T-helper 2 cell treated with Interferon-gamma antibody and Interleukin-4, amounts not matched to agents 100 ng/mL and 5 ng/mL, for 36 hours (primary cell): Measurements from ENCODE around the gene ACOT9. TPM values are rescaled to one million over a fixed set of nuclear protein-coding genes. Genes with fewer than 3 reads are reported as not detected.

Experiments used
- intact Hi-C: fragments of 100-400 bp; cut with micrococcal nuclease; formaldehyde crosslinking; loops from one replicate; pipeline ENCODE4 v1.15.1; 2023
- total RNA-seq: library from RNA; stranded (reverse); gene quantifications from 2 replicates; pipeline ENCODE4 v1.2.3, GENCODE V29; 2022

ACOT9 gene
- total RNA-seq, 1 donor from 2014 or later: 35.0 TPM

DNA sequence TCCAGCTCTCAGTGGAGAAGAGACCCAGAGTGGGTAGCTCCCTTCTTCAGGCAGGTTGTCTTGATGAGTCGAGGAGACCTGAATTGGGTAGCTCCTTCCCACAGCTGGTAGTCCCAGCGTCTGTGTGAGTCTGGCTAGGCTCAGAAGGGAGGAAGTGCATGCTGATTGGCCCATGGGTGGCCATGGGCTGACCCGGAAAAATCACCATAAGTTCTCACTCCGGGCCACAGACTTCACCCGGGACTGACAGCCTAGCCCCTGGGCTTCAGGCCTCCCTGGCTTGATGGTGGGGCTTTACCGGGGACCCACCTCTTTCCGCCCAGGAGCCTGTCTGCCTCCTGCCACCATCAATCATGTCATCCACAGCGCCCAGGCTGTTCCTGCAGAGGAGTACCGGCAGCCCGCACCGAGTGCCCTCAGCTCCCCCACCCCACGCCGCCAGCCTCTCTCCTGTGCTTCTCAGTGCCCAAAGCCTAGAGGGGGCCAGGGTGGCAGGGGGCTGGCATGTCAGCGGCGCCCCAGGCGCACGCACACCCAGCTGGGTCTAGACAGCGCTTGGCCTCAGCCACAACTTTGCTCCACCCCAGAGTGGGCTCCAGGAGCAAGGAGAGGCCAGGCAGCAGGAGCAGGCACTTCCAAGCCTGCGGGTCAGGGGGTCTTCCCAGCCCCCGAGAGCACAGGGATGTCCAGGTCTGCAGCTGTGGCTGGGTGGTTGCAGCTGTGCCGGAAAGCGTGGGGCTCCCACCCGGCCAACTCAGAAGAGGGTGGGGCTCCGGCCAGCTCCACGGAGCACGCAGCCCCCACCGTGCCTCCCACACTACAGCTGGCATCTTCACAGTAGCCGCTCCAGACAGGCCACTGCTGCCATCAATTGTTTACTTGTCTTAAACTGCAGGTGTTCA, 23.8 kb upstream of the ACOT9 start:
- intact Hi-C loops: no loop called here

DNA sequence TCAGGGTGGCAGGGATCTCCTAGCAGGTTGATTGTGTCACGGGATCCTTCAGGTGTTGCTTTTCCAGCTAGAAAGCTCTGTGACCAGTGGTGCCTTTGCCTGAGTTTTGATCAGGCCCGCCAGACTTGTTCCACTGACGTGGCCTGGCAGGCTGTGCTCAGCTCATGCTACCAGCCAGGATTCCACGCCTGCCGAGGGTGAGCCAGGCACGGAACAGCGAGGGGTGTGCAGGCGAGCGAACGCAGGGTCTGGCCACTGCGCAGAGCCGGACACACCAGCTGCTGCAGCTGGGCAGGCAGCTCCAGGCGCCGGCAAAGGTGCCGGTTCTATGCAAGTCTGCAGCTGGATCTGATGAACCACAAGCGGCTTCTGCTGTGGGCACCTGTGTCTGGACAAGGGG, 22.8 kb upstream of the ACOT9 start:
- intact Hi-C loops: no loop called here

DNA sequence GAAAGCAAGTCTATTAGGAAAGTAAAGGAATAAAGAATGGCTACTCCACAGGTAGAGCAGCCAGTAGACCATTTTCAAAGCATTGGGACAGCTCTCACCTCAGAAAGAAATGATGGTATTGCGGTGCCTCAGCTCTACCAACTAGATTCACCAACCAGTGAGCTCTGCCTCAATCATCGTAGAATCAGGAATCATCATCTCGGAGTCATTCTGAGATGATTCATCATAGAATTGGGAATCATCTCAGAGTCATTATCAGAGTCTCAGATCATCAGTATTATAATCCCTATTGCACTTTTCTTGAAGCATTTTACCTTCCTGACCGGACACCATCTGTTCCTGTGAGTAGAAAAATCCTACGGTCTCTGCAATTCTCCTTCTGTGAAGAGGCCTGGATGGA, 22.4 kb upstream of the ACOT9 start:
- intact Hi-C loops: no loop called here

GRCh38 chrX:23764188-23764984, 21.3 kb upstream of the ACOT9 start:
- intact Hi-C loops: no loop called here

DNA sequence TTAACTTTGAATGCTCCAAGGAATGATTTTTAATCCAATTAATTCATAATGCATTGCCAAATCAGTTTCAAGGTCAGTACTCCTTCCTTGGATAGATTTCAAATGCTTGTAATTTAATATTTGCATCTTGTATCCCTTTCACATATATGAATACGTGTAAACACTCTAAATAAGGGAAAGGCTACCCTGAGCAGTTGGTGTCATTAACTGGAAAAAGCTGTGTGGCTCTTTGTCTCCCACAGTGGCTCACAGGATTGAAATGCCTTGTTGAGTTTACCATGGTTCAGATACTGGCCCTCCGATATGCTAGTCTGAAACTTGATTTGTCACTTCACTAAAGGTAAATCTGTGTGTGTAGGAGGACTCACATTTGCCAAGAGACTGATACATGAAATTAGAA, 16.7 kb upstream of the ACOT9 start:
- intact Hi-C loops: no loop called here

GRCh38 chrX:23756165-23756564, 13.1 kb upstream of the ACOT9 start:
- intact Hi-C loops: loop anchor here (1.0 to 2.0 kb wide), 4 partner anchors 17 to 269 kb away; partner anchors contain the start of gene SAT1

- intact Hi-C loops: no loop called here
Measured at GRCh38 chrX:23754664-23755063, 11.6 kb upstream of the ACOT9 start.

DNA sequence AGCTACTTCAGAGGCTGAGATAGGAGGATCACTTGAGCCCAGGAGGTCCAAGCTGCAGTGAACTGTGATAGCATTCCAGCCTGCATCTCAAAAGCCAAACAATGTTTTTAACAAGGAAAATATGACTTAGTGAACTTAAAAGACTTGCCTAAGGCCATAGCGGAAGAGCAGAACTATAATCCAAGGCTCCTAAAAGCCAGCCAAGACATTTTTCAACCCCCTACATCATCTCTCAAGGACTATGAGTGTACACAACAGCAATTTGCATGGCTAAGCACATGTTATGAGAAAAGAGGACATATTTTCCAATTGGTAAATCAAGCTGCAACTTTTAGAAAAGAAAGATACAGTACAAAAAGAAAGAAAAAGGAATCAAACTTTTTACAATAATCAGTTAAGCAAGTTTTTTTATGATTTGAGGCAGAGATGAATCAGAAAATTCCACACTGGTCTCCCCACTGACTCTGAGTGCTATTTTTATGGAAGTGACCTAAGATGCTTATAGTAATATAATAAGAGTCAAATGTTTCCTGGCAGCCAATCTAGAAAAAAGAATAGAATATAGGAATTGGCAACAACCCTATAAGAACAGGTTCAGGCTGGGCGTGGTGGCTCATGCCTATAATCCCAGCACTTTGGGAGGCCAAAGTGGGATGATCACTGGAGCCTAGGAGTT, 9.8 kb upstream of the ACOT9 start:
- intact Hi-C loops: no loop called here

DNA sequence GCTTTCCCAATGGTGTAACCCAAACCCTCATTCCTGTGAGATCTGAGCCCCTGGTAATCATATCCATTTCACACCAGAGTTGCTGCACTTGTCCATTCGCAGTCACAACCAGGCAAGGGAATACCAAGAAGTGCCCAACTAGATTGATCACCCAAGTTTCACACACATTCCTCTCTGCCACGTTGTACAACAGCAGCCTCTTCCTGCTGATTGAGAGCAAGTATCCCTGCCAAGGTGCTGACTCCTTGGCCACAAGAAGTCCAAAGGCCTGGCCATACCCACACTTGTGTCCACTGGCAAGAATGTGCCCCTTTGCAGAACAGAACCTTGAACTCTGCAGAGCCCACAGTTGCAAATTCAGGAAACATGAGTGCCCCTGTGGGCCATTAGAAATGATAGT, 6.5 kb upstream of the ACOT9 start:
- intact Hi-C loops: no loop called here

DNA sequence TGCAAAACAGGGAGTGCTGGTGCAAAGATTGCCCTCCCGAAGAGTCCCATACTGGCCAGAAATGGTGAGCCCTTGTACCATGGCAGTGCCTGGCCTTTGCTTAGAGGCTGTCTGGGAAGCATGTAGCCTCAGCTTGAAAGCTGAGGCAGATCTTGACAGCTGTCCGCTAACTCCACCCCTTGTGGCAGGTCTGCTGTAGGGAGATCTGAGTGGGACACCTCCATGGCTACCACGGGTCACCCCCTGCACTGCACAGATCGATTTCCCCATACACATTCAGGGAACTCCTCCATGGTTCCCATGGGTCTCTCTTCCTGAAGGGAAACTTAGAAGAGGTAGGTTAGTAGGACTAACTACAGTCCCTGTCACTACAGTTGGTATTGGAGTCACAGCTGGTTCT, 6.1 kb upstream of the ACOT9 start:
- intact Hi-C loops: no loop called here

DNA sequence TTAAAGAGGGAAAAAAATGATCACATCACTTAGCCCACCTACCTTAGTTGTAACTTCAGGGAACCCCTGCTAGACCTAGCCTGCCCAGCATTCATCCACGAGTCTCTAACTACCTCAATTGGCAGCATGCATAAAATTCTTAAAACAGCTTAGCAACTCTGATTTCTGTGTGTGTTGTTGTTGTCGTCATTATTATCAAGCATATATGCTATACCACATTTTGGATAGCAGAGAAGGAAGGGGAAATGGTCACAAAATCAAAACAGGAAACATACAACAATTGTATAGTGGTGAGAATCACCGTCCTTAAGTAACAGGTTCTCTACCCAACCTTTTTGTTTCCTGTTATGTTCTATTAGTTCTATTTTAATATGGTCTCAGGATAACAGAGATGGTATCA, 2.7 kb upstream of the ACOT9 start:
- intact Hi-C loops: no loop called here

DNA sequence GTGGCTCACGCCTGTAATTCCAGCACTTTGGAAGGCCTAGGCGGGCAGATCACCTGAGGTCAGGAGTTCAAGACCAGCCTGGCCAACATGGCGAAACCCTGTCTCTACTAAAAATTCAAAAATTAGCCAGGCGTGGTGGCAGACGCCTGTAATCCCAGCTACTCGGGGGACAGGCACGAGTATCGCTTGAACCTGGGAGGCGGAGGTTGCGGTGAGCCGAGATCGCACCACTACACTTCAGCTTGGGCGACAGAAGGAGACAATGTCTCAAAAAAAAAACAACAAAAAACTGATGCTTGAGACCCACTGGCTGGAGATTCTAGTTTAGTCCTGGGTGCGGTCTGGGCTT, 521 bp upstream of the ACOT9 start:
- intact Hi-C loops: loop anchor here (1.0 to 5.0 kb wide), 5 partner anchors 11 to 309 kb away; partner anchors contain the start of genes CXorf58, EIF2S3, PRDX4 and SAT1

DNA sequence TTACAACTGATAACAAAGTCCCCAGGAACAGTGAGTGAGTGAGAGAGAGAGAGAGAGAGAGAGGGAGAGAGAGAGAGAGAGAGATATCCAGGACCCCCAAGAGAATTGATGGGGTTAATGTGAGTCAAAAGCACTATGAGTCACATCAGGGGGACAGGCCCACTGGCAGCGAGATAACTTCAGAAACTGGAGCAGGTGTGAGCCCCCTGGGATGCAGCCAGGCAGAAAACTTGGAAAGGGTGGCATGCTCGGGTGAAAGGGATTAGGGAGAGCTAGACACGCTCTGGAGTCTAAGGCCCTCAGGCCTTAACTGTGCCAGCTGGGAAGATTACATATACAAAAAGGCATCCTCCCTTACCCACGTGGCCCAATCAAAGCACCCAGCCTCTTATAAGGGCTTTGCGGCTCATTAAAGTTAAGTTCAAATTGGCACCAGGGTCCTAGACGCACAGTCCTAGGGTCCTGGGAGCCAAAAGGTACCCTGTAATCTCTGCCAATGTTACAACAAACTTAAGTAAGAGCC, 841 bp downstream of the ACOT9 start:
- intact Hi-C loops: loop anchor here (5.0 kb wide), 2 partner anchors 75 to 310 kb away; partner anchors contain the start of genes EIF2S3 and PRDX4

DNA sequence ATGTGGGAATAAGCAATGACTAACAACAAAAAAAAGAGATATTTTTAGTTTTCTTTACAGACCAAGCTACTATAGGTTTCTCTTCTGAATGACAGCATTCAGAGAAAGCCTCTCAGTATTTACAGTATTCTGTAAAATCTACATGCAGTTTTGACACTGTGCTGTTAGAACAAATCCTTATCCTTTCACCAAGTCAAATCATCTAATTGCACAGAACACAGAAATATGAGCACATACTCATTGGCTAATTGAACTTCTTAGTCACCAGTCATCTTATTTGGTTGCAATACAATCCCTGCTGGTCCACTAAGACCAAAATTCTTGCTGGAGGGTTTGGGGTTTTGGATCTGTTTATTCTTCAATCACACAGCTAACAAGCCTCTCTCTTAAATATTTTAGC, 5.7 kb downstream of the ACOT9 start:
- intact Hi-C loops: no loop called here

GRCh38 chrX:23736030-23736429, 7.0 kb downstream of the ACOT9 start:
- intact Hi-C loops: no loop called here

- intact Hi-C loops: loop anchor here (1.0 to 5.0 kb wide), 4 partner anchors 11 to 50 kb away; partner anchors contain the start of genes ACOT9 and SAT1
Measured at GRCh38 chrX:23732704-23733103, 10.4 kb downstream of the ACOT9 start.

DNA sequence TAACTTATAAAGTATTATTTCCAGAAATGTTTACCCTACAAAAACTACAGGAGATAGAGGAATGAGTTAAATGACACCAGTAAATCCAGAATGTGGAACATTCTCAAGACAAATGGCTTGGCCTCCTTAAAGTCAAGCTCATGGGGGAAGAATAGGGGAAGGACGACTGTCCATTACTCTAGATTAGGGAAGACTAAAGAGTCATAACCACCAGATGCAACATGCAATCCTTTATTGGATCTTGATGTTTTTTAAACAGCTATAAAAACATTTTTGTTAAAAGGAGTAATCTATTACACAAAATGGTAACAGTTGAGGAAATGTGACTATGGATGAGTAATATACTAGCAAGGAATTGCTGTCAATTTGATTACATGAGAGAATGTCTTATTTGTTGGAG, 11.1 kb downstream of the ACOT9 start:
- intact Hi-C loops: loop anchor here (1.0 to 5.0 kb wide), 4 partner anchors 11 to 51 kb away; partner anchors contain the start of genes ACOT9 and SAT1

DNA sequence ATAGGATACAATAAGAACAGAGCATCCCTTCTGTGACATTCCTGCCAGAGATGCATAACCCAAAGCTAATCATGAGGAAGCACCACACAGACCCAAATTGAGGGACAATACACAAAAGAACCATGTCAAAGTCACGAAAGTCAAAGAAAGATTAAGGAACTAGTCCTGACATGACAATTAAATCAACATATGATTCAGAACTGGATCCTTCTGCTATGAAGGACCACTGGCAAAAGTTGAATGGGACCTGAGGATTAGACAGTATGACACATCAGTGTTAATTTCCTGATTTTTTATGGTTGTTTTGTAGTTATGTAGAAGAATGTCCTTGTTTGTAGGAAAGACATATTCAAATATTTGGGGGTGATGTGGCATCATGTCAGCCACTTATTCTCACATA, 13.9 kb downstream of the ACOT9 start:
- intact Hi-C loops: no loop called here

GRCh38 chrX:23727206-23727605, 15.9 kb downstream of the ACOT9 start:
- intact Hi-C loops: no loop called here

GRCh38 chrX:23726191-23726590, 16.9 kb downstream of the ACOT9 start:
- intact Hi-C loops: no loop called here

- intact Hi-C loops: no loop called here
Measured at GRCh38 chrX:23720117-23720677, 22.9 kb downstream of the ACOT9 start.
